Bronchial epithelial cell (primary cell): ENCODE measurements around the gene PRKAR2B. TPM values are rescaled to one million over a fixed set of nuclear protein-coding genes. Genes with fewer than 3 reads are reported as not detected.

Experiments used
- DNase-seq: peaks from one replicate; pipeline ENCODE4 v3.0.0-alpha.2; 2010; ENCODE audit warnings: low read depth
- FAIRE-seq: peaks from 2 replicates; lab custom pipeline; 2011; peaks lifted over from hg19 to GRCh38; lab: Jason Lieb, UNC
- H3K27me3 ChIP-seq: 2 replicates; pipeline ENCODE4 v1.5.1; 2011; ENCODE audit warnings: low read length; ENCODE audit not compliant: control insufficient read depth, insufficient read depth
- H3K36me3 ChIP-seq: 2 replicates; pipeline ENCODE4 v1.5.1; 2011; ENCODE audit warnings: low read length; ENCODE audit not compliant: control insufficient read depth, insufficient read depth
- H3K4me3 ChIP-seq: 2 replicates; pipeline ENCODE4 v1.5.1; 2011; ENCODE audit warnings: mild to moderate bottlenecking, low read depth, low read length, control low read depth
- CTCF ChIP-seq: IDR thresholded peaks from 2 replicates; pipeline ENCODE4 v1.5.1; 2011; ENCODE audit warnings: mild to moderate bottlenecking, moderate library complexity, low read length, control low read depth, inconsistent platforms; ENCODE audit not compliant: insufficient read depth, severe bottlenecking
- total RNA-seq: library from RNA; depleted of rRNA; stranded (reverse); fragments of >200 nt; gene quantifications from 2 replicates; pipeline ENCODE4 v1.2.1, GENCODE V29; 2014

The PRKAR2B gene
- total RNA-seq, 1 donor from 2014 or later, result 0.26 TPM

DNA sequence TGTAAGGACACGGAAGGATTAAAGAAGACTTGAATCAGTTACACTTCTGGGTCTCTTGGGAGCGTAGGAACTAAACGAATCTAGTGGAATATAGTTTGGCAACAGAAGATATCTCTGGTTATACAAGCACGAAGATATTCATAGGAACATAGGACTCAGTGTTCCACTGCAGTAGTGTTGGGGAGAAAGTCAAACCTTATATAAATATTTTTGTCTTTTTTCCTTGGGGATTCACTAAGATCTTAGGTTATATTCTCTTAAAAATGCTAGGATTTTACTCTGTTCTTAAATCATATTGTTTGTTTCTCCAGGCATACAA lies 21.4 kb downstream of the PRKAR2B start:
- Histone ChIP-seq H3K36me3 (no peaks in the 10 kb centered on the region), H3K27me3 (peaks cover 3% of the 10 kb centered on the region), H3K4me3 (no peak overlapping the region)
- no peak for FAIRE-seq
- no peak for DNase-seq
- TF ChIP-seq CTCF, result no peak

DNA sequence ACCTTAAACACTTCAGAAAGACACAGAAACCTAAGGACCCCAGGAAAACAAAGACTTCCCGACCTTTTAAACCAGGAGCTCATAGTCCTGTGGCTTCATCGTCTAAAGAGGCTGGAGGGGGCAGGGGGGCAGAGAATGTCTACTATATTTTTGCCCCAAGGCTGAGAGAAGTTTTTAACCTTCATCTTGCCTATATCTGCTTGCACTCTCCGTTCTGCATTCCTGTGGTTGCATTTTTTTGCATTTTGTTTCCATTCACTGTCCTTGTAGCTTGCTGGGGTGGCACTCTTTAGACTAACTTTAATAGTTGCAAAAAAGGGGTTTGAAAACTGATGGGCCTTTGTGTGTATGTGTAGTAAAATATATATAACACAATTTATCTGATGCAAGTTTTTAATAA lies 23.7 kb downstream of the PRKAR2B start:
- no peak overlapping the region for H3K4me3 ChIP-seq
- no peak for TF ChIP-seq CTCF
- FAIRE-seq (no peak), DNase-seq (no peak)
- H3K27me3 ChIP-seq, result peaks cover 3% of the 10 kb centered on the region
- no peaks in the 10 kb centered on the region for H3K36me3 ChIP-seq

DNA sequence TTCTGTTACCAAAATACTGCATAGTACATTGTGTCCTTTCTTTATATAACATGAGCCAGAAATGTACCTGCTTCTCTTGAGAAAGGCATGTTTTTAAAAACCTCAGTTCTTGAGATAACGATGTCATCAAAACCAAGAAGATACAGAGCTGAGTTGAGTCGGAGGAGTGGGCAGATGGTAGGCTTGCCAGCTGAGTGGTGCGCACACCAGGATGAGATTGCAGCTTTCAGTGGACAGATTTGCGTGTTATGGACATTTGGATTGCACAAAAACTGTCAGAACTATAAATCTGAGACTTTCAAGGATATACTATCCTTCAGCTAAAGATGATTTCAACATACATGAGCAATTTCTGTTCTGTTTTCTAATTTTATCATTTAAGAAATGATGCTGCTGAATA lies 25.0 kb downstream of the PRKAR2B start:
- FAIRE-seq (no peak), DNase-seq (no peak)
- Histone ChIP-seq H3K36me3 (no peaks in the 10 kb centered on the region), H3K4me3 (no peak overlapping the region), H3K27me3 (peaks cover 3% of the 10 kb centered on the region)
- TF ChIP-seq CTCF, result no peak

DNA sequence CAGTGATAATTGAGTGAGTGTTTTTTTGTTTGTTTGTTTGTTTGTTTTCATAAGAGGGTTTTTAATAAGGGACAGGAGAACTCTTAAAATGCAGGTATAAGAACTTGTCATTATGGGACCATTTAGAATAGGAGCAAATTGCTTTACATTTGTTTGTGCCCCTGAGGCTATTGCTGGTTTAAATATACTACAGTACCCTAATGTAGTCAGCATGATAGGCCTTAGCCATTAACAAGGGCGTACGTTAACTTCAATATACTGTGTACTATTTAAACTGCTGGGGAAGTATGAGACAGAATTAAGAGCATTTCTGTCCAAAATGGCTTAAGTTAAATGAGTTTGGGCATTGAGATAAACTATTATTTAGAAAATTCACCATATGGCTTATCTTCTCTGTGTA lies 26.2 kb downstream of the PRKAR2B start:
- no peak overlapping the region for H3K4me3 ChIP-seq
- DNase-seq, result no peak
- TF ChIP-seq CTCF, result no peak
- H3K27me3 ChIP-seq, result peaks cover 2% of the 10 kb centered on the region
- H3K36me3 ChIP-seq, result no peaks in the 10 kb centered on the region
- FAIRE-seq, result no peak

DNA sequence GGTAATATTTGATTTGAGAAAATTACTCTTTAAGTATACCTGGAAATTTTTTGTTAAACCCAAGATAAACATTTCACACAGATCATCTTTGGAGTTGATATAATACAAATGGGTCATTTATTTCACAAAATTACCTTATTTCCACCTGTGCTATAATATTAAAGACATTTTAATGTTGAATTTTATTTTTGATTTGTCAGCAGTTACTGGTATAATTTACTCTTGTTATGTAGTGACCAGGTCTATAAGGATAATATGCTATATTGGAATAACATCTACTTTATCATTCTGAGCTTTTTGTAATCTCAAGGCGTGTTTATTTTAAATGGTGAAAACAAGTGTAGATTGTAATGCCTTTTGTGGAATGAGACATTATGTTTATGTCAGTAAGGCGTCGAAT lies 26.6 kb downstream of the PRKAR2B start:
- H3K36me3 ChIP-seq, result no peaks in the 10 kb centered on the region
- TF ChIP-seq CTCF, result no peak
- no peak overlapping the region for H3K4me3 ChIP-seq
- DNase-seq (no peak), FAIRE-seq (no peak)
- H3K27me3 ChIP-seq, result peaks cover 1% of the 10 kb centered on the region

DNA sequence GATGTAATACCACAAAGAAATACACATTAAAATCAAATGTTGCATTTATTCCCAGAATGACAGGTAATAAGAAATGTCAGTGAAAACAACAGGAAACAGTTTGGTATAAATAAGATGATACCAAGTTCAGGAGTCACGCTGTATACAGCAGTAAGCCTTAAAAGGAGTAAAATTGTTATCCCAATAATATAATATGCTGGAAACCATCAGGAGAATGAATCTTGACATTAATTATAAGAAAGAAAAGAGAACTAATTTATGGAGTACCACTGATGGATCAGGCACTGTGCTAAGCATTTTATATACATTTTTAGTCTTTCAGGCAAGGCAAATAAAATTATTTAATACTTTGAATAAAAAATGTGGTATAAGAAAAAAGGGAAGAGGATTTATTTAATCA lies 27.6 kb downstream of the PRKAR2B start:
- H3K27me3 ChIP-seq, result peaks cover 1% of the 10 kb centered on the region
- no peak for TF ChIP-seq CTCF
- FAIRE-seq, result no peak
- H3K4me3 ChIP-seq, result no peak overlapping the region
- DNase-seq, result no peak
- H3K36me3 ChIP-seq, result no peaks in the 10 kb centered on the region
